GM12891 (cell line): ENCODE results near the gene BRCA2.

Experiments used
- POLR2A ChIP-seq: IDR thresholded peaks from 2 replicates; pipeline ENCODE4 v1.6.1; 2011; ENCODE audit warnings: low read depth, low read length, control low read depth
- POLR2AphosphoS5 ChIP-seq: IDR thresholded peaks from 2 replicates; pipeline ENCODE4 v1.6.1; 2011; ENCODE audit warnings: low read depth, low read length, control low read depth
- POU2F2 ChIP-seq: IDR thresholded peaks from 2 replicates; pipeline ENCODE4 v1.6.1; 2011; ENCODE audit warnings: low read depth, mild to moderate bottlenecking, control low read depth, low read length, moderate library complexity
- SPI1 ChIP-seq: IDR thresholded peaks from 2 replicates; pipeline ENCODE4 v1.6.1; 2011; ENCODE audit warnings: low read depth, low read length, control low read depth
- TAF1 ChIP-seq: IDR thresholded peaks from 2 replicates; pipeline ENCODE4 v1.6.1; 2011; ENCODE audit warnings: low read depth, low read length, control low read depth

- TF ChIP-seq POLR2A (no peak), POLR2AphosphoS5 (no peak), TAF1 (no peak), POU2F2 (no peak), SPI1 (peak; percentile 95)
Measured at GRCh38 chr13:32384702-32385101, 69.4 kb downstream of the BRCA2 start.
